Thyroid gland (tissue), 4 donors: ENCODE data around the gene TBL1XR1. TPM values are rescaled to one million over a fixed set of nuclear protein-coding genes. Genes with fewer than 3 reads are reported as not detected.

Experiments
- DNase-seq, 2 donors: peaks; one replicate each; pipeline ENCODE4 v3.0.0-alpha.2; 2019
- H3K27ac ChIP-seq, 3 donors: fragments of 200-600 bp; sonication (generic); 1 replicate in 2 of 3; 2 replicates in 1 of 3; pipeline ENCODE4 v1.5.1; 2016 to 2019; ENCODE audit warnings: mild to moderate bottlenecking in 1 of 3, moderate library complexity in 1 of 3
- H3K27me3 ChIP-seq: fragments of 200-600 bp; sonication (generic); one replicate; pipeline ENCODE4 v1.5.1; 2019
- H3K36me3 ChIP-seq, 2 donors: fragments of 200-600 bp; sonication (generic); one replicate each; pipeline ENCODE4 v1.5.1; 2016 to 2019
- H3K4me1 ChIP-seq, 2 donors: fragments of 200-600 bp; sonication (generic); one replicate each; pipeline ENCODE4 v1.5.1; 2017 to 2019
- H3K4me3 ChIP-seq, 3 donors: fragments of 200-600 bp; sonication (generic); replicated peaks in 1 of 3; 1 replicate in 2 of 3; 2 replicates in 1 of 3; pipeline ENCODE4 v1.5.1; 2016; ENCODE audit warnings: mild to moderate bottlenecking in 1 of 3
- H3K9me3 ChIP-seq: fragments of 200-600 bp; sonication (generic); one replicate; pipeline ENCODE4 v1.5.1; 2017
- POLR2A ChIP-seq, 2 donors: fragments of 450-650 bp; IDR thresholded peaks; one replicate each; pipeline ENCODE4 v1.6.1; 2017; ENCODE audit warnings: antibody characterized with exemption in 2 of 2, mild to moderate bottlenecking in 2 of 2, moderate library complexity in 1 of 2
- WGBS, 2 donors: methylation state at CpG; one replicate each; pipeline ENCODE4 v1.1.5; 2017; 5-methylcytosine and 5-hydroxymethylcytosine counted together
- intact Hi-C: fragments of 100-400 bp; cut with DNase I; formaldehyde crosslinking; loops from one replicate; pipeline ENCODE4 v1.15.1; 2023
- total RNA-seq, 4 donors: library from RNA; depleted of rRNA; stranded (reverse); fragments of >200 nt; gene quantifications; one replicate each; pipeline ENCODE4 v1.2.3, GENCODE V29; 2016
- TF ChIP-seq, protein P1 (sequence below), 6 experiments: fragments of 200-600 bp in 3 of 6; fragments of 450-650 bp in 3 of 6; sonication (generic) in 3 of 6; IDR thresholded peaks; one replicate each; pipeline ENCODE4 v1.5.1; 2016 to 2019; ENCODE audit warnings: antibody characterized with exemption in 6 of 6, mild to moderate bottlenecking in 2 of 6, inconsistent platforms in 1 of 6, moderate library complexity in 1 of 6

The TBL1XR1 gene
- total RNA-seq, 4 donors from 2014 or later, result 164 to 239 (median 195) TPM

GRCh38 chr3:177228601-177229190, 31.4 kb upstream of the TBL1XR1 start:
- no peak for DNase-seq
- TF ChIP-seq, protein P1, sequence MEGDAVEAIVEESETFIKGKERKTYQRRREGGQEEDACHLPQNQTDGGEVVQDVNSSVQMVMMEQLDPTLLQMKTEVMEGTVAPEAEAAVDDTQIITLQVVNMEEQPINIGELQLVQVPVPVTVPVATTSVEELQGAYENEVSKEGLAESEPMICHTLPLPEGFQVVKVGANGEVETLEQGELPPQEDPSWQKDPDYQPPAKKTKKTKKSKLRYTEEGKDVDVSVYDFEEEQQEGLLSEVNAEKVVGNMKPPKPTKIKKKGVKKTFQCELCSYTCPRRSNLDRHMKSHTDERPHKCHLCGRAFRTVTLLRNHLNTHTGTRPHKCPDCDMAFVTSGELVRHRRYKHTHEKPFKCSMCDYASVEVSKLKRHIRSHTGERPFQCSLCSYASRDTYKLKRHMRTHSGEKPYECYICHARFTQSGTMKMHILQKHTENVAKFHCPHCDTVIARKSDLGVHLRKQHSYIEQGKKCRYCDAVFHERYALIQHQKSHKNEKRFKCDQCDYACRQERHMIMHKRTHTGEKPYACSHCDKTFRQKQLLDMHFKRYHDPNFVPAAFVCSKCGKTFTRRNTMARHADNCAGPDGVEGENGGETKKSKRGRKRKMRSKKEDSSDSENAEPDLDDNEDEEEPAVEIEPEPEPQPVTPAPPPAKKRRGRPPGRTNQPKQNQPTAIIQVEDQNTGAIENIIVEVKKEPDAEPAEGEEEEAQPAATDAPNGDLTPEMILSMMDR (IDR thresholded peaks at IDR 0.05), result no peak
- TF ChIP-seq POLR2A (IDR thresholded peaks at IDR 0.05), result no peak
- H3K4me1 ChIP-seq, result no peaks in the 10 kb centered on the region
- 95 to 96% methylated on average over 12 to 24 of the region's 25 CpGs for WGBS, 2 donors
- no peaks in the 10 kb centered on the region for H3K9me3 ChIP-seq
- H3K36me3 ChIP-seq, result no peaks in the 10 kb centered on the region
- H3K27me3 ChIP-seq, result no peaks in the 10 kb centered on the region
- H3K4me3 ChIP-seq, result no peak overlapping the region
- intact Hi-C loops, result no loop called here
- H3K27ac ChIP-seq, result no peak overlapping the region

- no peaks in the 10 kb centered on the region for H3K36me3 ChIP-seq
- H3K27me3 ChIP-seq, result no peaks in the 10 kb centered on the region
- H3K27ac ChIP-seq, result no peak overlapping the region
- intact Hi-C loops, result no loop called here
- H3K4me1 ChIP-seq, result no peaks in the 10 kb centered on the region
- TF ChIP-seq, protein P1 (IDR thresholded peaks at IDR 0.05), result no peak
- TF ChIP-seq POLR2A (IDR thresholded peaks at IDR 0.05), result no peak
- H3K9me3 ChIP-seq, result no peaks in the 10 kb centered on the region
- DNase-seq, result no peak
- H3K4me3 ChIP-seq, result no peak overlapping the region
These were observed 27.1 kb upstream of the TBL1XR1 start for GRCh38 chr3:177224414-177224813.

GRCh38 chr3:177221744-177222143, 24.5 kb upstream of the TBL1XR1 start:
- TF ChIP-seq, protein P1 (IDR thresholded peaks at IDR 0.05), result no peak
- no peak for TF ChIP-seq POLR2A (IDR thresholded peaks at IDR 0.05)
- intact Hi-C loops, result no loop called here
- no peaks in the 10 kb centered on the region for H3K36me3 ChIP-seq
- H3K4me3 ChIP-seq, result no peak overlapping the region
- no peak for DNase-seq
- no peaks in the 10 kb centered on the region for H3K4me1 ChIP-seq
- no peak overlapping the region for H3K27ac ChIP-seq
- WGBS, 2 donors, result 96% methylated on average over 3 of the region's 3 CpGs
- no peaks in the 10 kb centered on the region for H3K9me3 ChIP-seq
- H3K27me3 ChIP-seq, result no peaks in the 10 kb centered on the region

GRCh38 chr3:177220136-177220974, 23.1 kb upstream of the TBL1XR1 start:
- TF ChIP-seq, protein P1 (IDR thresholded peaks at IDR 0.05), result no peak
- TF ChIP-seq POLR2A (IDR thresholded peaks at IDR 0.05), result no peak
- Histone ChIP-seq H3K4me3 (no peak overlapping the region), H3K4me1 (no peaks in the 10 kb centered on the region), H3K27me3 (no peaks in the 10 kb centered on the region), H3K9me3 (no peaks in the 10 kb centered on the region), H3K36me3 (no peaks in the 10 kb centered on the region), H3K27ac (no peak overlapping the region)
- DNase-seq, result no peak
- intact Hi-C loops, result no loop called here
- WGBS, 2 donors, result 90 to 92% methylated on average over 9 of the region's 9 CpGs
